ENCODE data around the gene ATPAF1.

The ATPAF1 gene

GRCh38 chr1:46675549-46676314 lies 7.6 kb upstream of the ATPAF1 start:
- TF ChIP-seq ZBTB7A (IDR thresholded peaks at IDR 0.05; ENCODE audit: low read depth) (no peak), TAF1 (IDR thresholded peaks at IDR 0.05; ENCODE audit: low read depth) (no peak), CEBPB (IDR thresholded peaks at IDR 0.05) (peak; percentile 82), EGR1 (IDR thresholded peaks at IDR 0.05) (no peak)
- TF ChIP-seq, protein P1, sequence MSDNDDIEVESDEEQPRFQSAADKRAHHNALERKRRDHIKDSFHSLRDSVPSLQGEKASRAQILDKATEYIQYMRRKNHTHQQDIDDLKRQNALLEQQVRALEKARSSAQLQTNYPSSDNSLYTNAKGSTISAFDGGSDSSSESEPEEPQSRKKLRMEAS (IDR thresholded peaks at IDR 0.05): no peak

GRCh38 chr1:46673749-46674182 lies 5.6 kb upstream of the ATPAF1 start:
- no peak for TF ChIP-seq TEAD4 (IDR thresholded peaks at IDR 0.05)
- TF ChIP-seq, protein P2, sequence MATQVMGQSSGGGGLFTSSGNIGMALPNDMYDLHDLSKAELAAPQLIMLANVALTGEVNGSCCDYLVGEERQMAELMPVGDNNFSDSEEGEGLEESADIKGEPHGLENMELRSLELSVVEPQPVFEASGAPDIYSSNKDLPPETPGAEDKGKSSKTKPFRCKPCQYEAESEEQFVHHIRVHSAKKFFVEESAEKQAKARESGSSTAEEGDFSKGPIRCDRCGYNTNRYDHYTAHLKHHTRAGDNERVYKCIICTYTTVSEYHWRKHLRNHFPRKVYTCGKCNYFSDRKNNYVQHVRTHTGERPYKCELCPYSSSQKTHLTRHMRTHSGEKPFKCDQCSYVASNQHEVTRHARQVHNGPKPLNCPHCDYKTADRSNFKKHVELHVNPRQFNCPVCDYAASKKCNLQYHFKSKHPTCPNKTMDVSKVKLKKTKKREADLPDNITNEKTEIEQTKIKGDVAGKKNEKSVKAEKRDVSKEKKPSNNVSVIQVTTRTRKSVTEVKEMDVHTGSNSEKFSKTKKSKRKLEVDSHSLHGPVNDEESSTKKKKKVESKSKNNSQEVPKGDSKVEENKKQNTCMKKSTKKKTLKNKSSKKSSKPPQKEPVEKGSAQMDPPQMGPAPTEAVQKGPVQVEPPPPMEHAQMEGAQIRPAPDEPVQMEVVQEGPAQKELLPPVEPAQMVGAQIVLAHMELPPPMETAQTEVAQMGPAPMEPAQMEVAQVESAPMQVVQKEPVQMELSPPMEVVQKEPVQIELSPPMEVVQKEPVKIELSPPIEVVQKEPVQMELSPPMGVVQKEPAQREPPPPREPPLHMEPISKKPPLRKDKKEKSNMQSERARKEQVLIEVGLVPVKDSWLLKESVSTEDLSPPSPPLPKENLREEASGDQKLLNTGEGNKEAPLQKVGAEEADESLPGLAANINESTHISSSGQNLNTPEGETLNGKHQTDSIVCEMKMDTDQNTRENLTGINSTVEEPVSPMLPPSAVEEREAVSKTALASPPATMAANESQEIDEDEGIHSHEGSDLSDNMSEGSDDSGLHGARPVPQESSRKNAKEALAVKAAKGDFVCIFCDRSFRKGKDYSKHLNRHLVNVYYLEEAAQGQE (IDR thresholded peaks at IDR 0.05; ENCODE audit: low read depth): no peak
- TF ChIP-seq NFIC (IDR thresholded peaks at IDR 0.05): no peak
- TF ChIP-seq TCF12 (IDR thresholded peaks at IDR 0.05; ENCODE audit: low read depth): no peak

DNA sequence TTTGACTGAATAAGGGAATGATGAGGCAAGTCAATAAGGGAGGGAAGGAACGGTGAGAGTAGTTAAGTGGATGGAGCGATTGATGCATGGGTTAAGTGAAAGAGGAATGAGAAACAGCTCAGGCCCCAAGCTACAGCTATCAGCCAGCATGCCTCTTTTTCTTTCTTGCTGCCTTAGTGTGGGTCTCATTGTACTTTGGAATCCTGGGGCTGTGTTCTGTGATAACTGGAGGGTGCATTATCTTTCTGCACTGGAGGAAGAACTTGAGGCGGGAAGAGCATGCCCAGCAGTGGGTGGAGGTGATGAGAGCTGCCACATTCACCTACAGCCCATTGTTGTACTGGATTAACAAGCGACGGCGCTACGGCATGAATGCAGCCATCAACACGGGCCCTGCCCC lies 4.5 kb upstream of the ATPAF1 start:
- TF ChIP-seq TEAD4 (IDR thresholded peaks at IDR 0.05): no peak
- TF ChIP-seq ZBTB7A (IDR thresholded peaks at IDR 0.05; ENCODE audit: low read depth): no peak
- no peak for TF ChIP-seq CEBPB (IDR thresholded peaks at IDR 0.05)
- TF ChIP-seq, protein P3, sequence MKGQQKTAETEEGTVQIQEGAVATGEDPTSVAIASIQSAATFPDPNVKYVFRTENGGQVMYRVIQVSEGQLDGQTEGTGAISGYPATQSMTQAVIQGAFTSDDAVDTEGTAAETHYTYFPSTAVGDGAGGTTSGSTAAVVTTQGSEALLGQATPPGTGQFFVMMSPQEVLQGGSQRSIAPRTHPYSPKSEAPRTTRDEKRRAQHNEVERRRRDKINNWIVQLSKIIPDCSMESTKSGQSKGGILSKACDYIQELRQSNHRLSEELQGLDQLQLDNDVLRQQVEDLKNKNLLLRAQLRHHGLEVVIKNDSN (IDR thresholded peaks at IDR 0.05): no peak
- no peak for TF ChIP-seq YY1 (IDR thresholded peaks at IDR 0.05; ENCODE audit: low read depth)
- TF ChIP-seq, protein P2 (IDR thresholded peaks at IDR 0.05; ENCODE audit: low read depth): no peak
- TF ChIP-seq NFIC (IDR thresholded peaks at IDR 0.05): no peak
- no peak for TF ChIP-seq CREB1 (IDR thresholded peaks at IDR 0.05; ENCODE audit: low read depth)
- TF ChIP-seq, protein P1 (IDR thresholded peaks at IDR 0.05): no peak
- no peak for TF ChIP-seq FOXM1 (IDR thresholded peaks at IDR 0.05; ENCODE audit: borderline replicate concordance, low read depth)
- TF ChIP-seq EGR1 (IDR thresholded peaks at IDR 0.05): no peak
- no peak for TF ChIP-seq EP300 (IDR thresholded peaks at IDR 0.05; ENCODE audit: borderline replicate concordance)
- TF ChIP-seq TCF12 (IDR thresholded peaks at IDR 0.05; ENCODE audit: low read depth): no peak
- no peak for TF ChIP-seq TAF1 (IDR thresholded peaks at IDR 0.05; ENCODE audit: low read depth)
- TF ChIP-seq RAD21 (IDR thresholded peaks at IDR 0.05; ENCODE audit: low read depth): no peak

GRCh38 chr1:46671554-46671953 lies 3.4 kb upstream of the ATPAF1 start, which contains the start of gene TEX38:
TEX38 (plus strand) TSS chr1:46671854; CDS start chr1:46671935, 81 bp downstream.
- TF ChIP-seq TCF12 (IDR thresholded peaks at IDR 0.05; ENCODE audit: low read depth): no peak
- no peak for TF ChIP-seq EP300 (IDR thresholded peaks at IDR 0.05; ENCODE audit: borderline replicate concordance)
- no peak for TF ChIP-seq CREB1 (IDR thresholded peaks at IDR 0.05; ENCODE audit: low read depth)
- TF ChIP-seq, protein P3 (IDR thresholded peaks at IDR 0.05): no peak
- TF ChIP-seq ZBTB7A (IDR thresholded peaks at IDR 0.05; ENCODE audit: low read depth): no peak
- no peak for TF ChIP-seq TAF1 (IDR thresholded peaks at IDR 0.05; ENCODE audit: low read depth)
- TF ChIP-seq, protein P2 (IDR thresholded peaks at IDR 0.05; ENCODE audit: low read depth): no peak
- TF ChIP-seq, protein P1 (IDR thresholded peaks at IDR 0.05): no peak
- no peak for TF ChIP-seq EGR1 (IDR thresholded peaks at IDR 0.05)
- TF ChIP-seq CEBPB (IDR thresholded peaks at IDR 0.05): no peak
- no peak for TF ChIP-seq NFIC (IDR thresholded peaks at IDR 0.05)
- TF ChIP-seq FOXM1 (IDR thresholded peaks at IDR 0.05; ENCODE audit: borderline replicate concordance, low read depth): no peak
- TF ChIP-seq RAD21 (IDR thresholded peaks at IDR 0.05; ENCODE audit: low read depth): no peak
- no peak for TF ChIP-seq YY1 (IDR thresholded peaks at IDR 0.05; ENCODE audit: low read depth)
- no peak for TF ChIP-seq TEAD4 (IDR thresholded peaks at IDR 0.05)
